HG03139 (cell line): ENCODE data around the gene TMEM184A.
"Not testable (repeated sequence)": the region's sequence is repeated elsewhere in the genome, so short reads cannot be mapped to it uniquely, and the experiment has no call there.

Experiments used
- ATAC-seq: cut with Tn5 transposase; IDR thresholded peaks from one replicate; pipeline ENCODE4 v1.9.1; 2021; ENCODE audit not compliant: unreplicated experiment

TMEM184A gene

DNA sequence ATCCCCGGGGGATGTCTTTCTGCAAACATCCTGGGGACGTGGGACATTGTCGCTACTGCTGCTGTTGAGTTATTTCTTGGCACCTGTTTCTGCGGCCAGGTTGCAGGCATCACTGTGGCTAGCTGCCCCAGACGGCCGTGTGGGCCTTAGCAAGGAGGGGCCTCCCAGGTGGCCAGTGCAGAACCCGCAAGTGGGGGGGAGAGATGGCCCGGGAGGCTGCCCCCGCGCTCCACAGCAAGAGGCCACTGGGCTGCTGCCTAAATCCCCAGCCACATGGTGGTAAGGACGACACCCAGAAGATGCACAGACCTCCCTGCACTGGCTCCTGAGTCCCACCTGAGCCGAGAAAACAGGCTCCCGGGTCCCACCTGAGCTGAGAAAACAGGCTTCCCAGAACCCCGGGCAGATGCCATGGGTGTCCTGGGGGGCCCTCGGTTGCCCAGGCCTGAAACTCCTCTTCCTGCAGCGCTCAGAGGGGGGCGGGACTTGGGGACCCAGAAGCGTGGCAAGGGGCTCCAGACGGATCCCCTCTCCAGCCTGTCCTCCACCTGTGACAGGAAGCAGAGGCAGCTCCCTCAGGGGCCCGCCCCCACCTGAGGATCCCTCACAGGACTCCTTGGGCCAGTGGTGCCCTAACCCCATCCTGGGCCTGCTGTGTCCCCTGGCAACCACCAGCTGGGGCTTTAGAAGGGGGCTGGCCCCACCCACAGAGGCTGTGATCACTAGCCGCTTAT lies 26.5 kb downstream of the TMEM184A start:
- ATAC-seq: no peak

DNA sequence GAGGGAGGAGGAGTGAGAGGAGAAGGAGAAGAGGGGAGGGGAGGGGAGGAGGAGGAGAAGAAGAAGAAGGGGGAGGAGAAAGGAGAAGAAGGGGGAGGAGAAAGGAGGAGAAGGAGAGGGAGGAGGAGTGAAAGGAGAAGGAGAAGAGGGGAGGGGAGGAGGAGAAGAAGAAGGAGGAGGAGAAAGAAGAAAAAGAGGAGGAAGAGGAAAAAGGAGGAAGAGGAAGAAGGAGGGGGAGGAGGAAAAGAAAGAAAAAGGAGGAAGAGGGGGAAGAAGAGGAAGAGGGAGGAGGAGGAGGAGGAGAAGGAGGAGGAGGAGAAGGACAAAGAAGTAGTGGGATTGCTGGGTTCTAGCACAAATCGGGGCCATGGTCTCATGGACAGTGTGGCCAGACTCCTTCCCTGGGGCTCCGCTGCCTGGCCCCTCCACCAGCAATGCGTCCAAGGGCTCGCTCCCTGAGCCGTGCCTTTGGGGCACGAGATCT lies 29.7 kb downstream of the TMEM184A start:
- no peak for ATAC-seq

DNA sequence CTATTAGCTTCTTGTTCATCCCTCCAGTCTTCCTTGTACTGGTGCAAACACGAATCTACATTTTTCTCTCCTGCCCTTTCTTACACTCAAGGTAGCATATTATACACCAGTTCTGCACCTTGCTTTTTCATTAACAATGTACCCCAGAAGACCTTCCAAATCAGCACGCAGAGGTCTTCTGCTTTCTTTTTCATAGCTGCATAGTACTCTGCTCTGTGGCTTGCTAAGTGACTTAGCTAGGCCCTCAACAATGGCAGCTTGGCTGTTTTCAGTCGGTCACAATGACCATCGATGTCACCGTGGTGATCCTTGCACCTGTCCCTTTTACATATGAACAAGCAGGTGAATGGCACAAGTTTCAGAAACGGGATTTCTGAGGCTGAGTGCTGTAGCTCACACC lies 30.6 kb downstream of the TMEM184A start:
- ATAC-seq: no peak

DNA sequence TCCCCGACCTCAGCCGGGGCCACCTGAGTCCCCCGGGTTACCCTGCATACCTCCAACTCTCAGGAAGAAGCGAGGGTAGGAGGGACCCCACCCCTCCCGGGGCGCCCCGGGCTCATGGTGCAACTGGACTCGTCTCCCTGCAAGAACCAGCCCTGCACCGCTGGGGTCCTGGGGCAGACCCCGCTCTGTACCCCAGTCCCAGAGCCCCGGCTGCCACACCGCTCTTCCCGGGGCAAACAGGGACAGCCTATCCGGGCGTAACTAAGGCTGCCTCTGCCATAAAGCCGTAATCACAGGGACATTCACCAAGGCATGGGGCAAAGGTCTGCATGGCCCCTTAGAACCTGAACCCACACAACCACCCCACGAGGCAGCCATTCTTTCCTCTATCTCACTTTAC lies 32.2 kb downstream of the TMEM184A start:
- ATAC-seq: no peak

DNA sequence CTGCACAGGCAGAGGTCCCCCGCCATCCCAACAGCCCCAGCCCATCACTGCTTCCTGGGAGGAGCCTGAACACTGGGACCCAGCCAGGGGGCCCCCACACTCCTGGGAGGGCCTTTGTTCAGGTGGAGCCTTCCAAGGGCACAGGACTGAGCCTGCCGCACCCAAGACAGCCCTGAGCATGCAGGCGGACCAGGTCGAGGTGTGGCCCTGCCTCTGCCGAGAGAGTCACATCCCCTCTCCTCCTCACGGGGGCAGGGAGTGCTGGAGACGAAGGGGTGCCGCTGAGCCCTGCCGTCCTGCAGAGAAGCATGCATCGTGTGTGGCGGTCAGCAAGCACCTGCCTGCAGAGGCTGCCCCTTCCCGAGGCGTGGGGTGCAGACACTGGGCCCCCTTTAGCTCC lies 32.8 kb downstream of the TMEM184A start:
- ATAC-seq: no peak

DNA sequence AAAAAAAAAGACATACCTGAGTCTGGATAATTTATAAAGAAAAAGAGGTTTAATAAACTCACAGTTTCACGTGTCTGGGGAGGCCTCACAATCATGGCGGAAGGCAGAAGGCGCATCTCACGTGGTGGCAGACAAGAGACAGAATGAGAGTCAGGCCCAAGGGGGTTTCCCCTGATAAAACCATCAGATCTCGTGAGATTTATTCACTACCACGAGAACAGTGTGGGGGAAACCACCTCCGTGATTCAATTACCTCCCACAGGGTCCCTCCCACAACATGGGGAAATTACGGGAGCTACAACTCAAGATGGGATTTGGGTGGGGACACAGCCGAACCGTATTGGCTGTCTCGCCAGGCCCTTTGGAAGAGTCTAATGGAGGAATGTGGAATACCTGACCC lies 34.5 kb downstream of the TMEM184A start:
- ATAC-seq: no peak

DNA sequence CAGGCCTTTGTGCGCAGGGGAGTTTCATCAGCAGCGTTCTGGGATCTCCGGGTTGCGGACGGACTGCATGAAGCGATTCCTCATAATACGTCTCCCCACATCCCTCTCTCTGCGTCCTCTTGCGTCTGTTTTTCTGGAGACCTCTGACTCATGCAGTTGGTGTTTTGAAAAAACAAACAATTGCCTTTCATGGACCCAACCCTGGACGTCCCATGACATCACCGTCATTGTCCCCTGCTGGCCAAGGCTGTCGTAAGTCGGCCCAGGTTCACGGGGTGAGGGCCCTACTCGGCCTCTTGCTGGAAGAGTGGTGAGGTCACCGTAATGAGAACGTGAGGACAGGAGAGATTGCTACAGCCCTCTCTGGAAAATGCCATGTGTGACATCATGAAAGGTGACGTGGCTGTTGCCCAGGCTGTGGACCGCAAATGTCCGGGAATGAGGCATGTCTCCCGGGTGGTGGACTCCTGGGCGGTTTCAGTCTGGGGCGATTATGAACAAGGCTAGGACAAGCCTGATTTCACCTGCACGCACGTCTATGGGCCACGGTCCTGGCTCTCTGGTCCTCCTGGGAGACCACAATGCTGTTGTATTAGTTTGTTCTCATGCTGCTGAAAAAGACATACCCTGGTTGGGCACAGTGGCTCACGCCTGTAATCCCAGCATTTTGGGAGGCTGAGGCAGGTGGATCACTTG lies 35.3 kb downstream of the TMEM184A start:
- ATAC-seq: no peak

DNA sequence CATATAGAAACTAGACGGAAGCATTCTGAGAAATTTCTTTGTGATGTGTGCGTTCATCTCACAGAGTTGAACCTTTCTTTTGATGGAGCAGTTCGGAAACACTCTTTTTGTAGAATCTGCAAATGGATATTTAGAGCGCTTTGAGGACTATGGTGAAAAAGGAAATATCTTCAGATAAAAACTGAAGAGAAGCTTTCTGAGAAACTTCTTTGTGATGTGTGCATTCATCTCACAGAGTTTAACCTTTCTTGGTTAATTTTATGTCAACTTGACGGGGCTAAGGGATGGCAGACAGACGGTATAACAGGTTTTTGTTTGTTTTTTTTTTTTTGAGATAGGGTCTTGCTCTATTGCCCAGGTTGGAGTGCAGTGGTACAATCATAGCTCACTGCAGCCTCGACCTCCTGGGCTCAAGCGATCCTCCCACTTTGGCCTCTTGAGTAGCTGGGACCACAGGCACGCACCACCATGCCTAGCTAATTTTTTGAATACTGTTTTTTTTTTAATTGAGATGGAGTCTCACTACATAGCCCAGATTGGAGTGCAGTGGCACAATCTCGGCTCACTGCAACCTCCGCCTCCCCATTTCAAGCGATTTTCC lies 36.6 kb downstream of the TMEM184A start:
- ATAC-seq: not testable (repeated sequence)

DNA sequence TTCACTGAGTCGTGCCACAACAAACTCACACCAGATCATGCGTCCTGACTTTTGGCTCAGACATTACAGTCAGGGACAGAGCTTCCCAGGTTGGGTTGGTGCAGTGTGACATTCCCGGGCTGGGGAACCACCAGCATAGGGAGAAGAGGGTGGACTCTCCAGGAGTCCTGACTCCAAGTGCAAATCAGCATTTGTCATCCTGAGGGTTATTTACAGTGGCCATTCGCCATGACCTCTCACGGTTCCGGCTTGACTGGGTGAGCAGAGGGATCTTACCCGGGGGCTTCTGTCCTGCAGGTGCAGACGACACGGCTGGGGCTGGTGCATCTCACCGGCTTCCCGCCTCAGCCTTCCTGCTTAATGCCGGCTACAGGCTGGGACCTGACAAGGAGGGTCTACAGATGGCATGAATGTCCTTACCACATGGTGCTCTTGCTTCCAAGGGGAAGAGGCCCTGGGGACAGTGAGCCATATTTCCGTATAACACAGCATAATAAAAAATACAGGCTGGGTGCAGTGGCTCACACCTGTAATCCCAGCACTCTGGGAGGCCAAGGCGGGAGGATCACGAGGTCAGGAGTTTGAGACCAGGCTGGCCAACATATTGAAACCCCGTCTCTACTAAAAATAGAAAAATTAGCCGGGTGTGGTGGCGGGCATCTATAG lies 39.3 kb downstream of the TMEM184A start:
- no peak for ATAC-seq

DNA sequence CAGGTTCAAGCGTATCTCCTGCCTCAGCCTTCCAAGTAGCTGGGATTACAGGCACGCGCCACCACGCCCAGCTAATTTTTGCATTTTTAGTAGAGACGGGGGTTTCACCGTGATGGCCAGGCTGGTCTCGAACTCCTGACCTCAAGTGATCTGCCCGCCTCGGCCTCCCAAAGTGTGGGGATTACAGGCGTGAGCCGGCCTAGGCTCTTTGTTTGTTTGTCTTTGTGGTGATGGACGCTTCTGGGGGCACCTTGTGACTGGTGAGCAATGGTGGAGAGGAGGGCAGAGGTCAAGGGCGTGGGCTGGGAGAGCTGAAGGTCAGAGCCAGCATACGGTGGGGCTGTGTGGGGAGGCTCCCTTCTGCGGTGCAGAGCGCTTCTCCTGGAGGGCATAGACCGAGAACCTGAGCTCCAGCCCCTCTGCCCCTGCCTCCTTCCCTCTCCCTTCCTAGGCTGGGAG lies 40.5 kb downstream of the TMEM184A start:
- not testable (repeated sequence) for ATAC-seq

DNA sequence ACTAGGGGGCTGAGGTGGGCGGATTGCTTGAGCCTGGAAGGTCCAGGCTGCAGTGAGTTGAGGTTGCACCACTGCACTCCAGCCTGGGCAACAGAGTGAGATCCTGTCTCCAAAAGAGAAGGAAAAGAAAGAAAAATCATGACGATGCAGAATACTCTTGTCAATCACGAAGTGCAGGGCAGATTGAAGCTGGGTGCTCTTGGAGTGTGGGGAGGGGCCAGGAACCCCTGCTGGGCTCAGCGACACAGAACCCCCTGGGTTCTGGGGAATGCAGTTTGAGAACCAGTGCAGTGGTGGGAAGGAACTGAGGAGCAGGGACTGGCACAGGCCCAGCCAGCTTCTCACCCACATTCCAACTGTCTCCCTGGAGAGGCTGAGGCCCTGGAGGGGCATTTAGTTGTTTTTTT lies 41.0 kb downstream of the TMEM184A start:
- ATAC-seq: no peak

DNA sequence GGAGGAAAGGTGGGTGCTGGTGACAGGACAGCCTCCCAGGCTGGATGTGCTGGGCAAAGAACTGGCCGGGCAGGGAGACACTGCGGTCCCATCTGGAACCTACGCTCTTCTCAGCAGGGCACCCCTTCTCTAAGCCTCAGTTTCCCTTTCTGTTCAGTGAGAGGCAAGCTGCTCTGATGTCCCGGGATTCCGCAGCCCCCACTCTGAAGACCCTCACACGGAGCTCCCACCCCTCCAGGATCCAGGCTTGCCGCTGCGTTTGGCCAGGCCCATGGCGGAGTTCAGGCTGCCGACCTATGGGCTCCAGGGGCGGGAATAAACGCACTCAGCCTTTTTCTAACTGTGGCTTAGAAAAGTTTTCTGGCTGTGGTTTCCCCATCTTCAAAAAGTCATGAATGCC lies 41.6 kb downstream of the TMEM184A start:
- no peak for ATAC-seq

DNA sequence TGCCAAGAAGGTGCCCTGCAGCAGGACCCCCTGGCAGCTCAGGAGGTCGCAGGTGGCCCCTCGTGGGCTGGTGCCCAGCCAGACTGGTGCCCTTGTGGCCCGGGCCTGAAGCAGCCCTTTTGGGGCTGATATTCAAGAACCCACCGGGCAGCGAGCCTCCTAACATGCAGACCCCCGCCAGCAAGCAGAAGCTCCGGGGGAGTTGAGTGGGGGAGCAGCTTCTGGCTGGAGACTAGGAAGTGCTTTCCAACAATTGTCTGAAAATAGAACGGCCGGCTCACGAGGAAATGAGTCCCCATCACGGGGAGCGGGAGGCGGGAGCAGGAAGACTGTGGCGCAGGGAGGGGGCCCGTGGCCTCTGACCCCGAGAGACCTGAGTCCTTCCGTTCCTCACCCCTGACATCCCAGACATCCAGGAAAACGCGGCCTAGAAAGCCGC lies 42.3 kb downstream of the TMEM184A start:
- ATAC-seq: no peak

DNA sequence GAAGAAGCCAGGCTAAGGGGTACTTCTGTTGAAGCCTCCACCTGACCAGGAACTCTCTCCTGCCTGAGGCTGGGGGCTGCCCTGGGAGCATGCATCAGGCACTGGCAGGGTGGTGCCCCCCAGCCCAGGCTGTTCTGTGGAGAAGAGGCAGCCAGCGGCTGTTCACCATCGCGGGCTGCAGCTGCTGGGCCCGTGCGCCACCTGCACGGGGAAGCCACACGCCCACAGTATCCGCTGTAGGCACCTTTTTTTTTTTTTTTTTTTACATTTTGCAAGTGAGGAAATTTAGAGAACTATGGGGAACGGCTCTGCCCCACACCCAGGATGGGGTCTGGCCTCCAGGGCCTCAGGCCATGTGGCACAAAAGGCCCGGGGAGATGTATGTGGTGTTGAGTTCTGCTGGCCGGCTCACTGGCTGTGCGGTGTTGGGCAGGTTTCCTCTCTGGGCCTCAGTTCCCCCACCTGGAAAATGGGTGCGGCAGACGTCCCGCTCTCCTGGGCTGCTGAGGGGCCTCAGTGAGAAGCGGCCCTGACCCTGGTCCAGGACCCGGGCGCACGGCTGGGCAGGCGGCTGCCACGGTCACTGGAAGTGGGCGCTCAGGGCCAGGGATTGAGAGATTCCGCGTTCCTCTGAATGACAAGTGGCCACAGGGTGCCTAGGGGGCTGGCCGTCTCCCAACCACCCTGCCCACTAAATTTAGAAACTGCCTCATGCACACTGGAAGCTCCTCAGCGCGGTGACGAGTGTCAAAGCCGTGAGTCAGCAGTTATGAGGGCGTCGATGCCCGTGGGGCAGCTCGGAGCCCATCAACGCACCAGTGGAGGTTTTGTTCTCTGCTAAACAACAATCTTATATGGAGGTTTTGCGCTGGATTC lies 43.0 kb downstream of the TMEM184A start:
- no peak for ATAC-seq

DNA sequence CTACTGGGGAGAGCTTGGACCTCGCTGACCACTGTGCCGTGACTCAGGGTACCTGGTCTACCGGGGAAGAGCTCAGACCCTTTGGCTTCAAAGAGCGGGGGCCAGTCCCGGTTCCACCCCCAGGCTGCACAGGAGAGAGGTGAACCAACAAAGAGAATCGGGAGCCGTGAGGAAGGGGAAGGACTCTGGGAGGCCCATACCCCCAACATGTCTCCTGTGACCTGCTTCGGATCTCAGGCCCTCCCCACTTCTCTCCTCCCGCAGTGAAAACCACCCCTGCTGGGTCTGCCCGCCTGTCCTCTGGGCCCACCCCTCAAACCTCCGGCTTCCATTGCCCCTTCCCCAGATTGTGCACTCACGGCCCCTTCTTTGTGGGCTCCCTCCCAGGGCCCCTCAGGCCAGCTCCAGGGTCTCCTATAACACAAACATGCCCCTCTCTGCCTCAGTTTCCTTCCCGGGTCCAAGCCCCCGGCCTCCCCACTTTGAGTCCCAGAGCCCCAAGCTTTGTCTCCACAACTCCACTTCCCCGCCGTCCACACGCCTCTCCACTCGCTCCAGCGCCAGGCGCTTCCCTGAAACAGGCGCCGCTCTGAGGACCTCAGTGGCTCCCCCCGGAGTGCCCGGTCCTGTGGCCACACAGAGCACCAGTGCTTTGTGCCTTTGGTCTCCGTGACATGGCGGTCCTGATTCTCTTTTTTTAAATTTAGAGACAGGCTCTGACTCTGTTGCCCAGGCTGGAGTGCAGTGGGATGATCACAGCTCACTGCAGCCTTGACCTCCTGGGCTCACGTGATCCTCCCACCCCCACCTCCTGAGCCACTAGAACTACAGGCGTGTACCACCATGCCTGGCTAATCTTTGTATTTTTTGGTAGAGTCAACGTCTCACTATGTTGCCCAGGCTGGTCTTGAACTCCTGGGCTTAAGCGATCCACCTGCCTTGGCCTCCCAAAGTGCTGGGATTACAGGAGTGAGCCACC lies 44.3 kb downstream of the TMEM184A start:
- no peak for ATAC-seq

DNA sequence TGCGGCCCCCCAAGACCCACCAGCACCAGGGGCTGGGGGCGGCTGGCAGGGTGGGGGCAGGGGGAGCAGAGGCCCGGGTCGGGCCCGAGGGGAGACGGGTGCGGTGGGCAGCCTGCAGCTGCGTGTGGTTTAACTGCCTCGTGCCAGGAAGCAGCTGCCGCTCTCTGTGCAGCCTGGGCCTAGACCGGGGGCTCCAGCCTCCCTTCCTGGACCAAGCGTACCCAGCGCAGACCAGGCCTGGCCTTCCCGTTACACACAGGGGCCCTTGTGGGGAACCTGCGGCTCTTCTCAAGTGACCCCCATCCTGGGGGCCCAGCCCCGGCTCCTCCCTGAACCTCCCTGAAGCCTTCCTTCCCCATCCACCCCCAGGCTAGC lies 45.2 kb downstream of the TMEM184A start:
- no peak for ATAC-seq

DNA sequence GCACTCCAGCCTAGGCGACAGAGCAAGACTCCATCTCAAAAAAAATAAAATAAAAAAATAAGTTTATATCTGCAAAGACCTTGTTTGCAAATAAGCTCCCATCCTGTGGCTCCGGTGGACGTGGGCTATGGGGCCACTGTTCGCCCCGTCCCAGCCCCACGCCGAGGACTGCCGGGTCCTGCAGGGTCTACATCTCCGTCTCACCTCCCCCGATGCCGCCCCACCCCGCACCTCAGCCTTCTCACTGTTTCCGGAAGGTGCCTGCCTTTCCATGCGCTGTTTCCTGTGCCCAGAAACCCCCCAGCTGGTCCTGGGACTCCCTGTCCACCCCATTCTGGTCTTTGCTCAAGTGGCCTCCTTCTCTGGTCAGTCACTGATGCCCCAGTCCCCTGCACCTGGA lies 46.8 kb downstream of the TMEM184A start:
- no peak for ATAC-seq

DNA sequence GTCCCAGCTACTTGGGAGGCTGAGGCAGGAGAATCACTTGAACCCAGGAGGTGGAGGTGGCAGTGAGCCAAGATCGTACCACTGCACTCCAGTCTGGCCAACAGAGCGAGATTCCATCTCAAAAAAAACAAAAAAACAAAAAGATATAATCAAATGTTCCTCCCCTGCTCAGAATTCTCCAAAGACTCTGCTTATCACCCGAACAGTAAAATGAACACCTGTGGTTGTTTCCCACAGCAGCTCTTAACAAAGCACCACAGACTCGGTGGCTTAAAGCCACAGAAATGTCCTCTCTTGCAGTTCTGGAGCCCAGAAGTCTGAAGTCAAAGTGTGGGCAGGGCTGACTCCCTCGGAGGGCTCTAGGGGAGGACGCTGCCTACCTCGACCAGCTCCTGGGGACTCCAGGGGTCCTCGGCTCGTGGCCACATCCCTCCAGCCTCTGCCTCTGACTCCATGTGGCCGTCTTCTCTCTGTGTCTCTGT lies 47.7 kb downstream of the TMEM184A start:
- no peak for ATAC-seq
